Fibroblast of mammary gland (primary cell): ENCODE results near the gene MAPT.

Experiments used
- DNase-seq: peaks from one replicate; pipeline ENCODE4 v3.0.0-alpha.2; 2010; ENCODE audit warnings: low read depth
- H3K4me3 ChIP-seq: 2 replicates; pipeline ENCODE4 v1.5.1; 2011; ENCODE audit warnings: low read depth, mild to moderate bottlenecking, low read length, moderate library complexity; ENCODE audit not compliant: control insufficient read depth
- CTCF ChIP-seq: conservative IDR thresholded peaks from 2 replicates; pipeline ENCODE4 v1.5.1; 2011; ENCODE audit warnings: low read depth, low read length, inconsistent platforms; ENCODE audit not compliant: control insufficient read depth, insufficient read depth

Gene MAPT

GRCh38 chr17:45962221-45962972, 68.0 kb downstream of the MAPT start:
- no peak for DNase-seq
- no peak overlapping the region for H3K4me3 ChIP-seq
- TF ChIP-seq CTCF: no peak

GRCh38 chr17:45963283-45963682, 68.9 kb downstream of the MAPT start:
- no peak overlapping the region for H3K4me3 ChIP-seq
- no peak for DNase-seq
- TF ChIP-seq CTCF: no peak

- no peak for TF ChIP-seq CTCF
- no peak for DNase-seq
- no peak overlapping the region for H3K4me3 ChIP-seq
Observed at GRCh38 chr17:45963889-45964288, 69.5 kb downstream of the MAPT start.

- DNase-seq: no peak
- H3K4me3 ChIP-seq: no peak overlapping the region
- no peak for TF ChIP-seq CTCF
Observed at GRCh38 chr17:45964634-45965033, 70.3 kb downstream of the MAPT start.

- no peak for TF ChIP-seq CTCF
- H3K4me3 ChIP-seq: no peak overlapping the region
- DNase-seq: no peak
Observed at GRCh38 chr17:45965812-45966211, 71.5 kb downstream of the MAPT start.

- H3K4me3 ChIP-seq: no peak overlapping the region
- no peak for TF ChIP-seq CTCF
- no peak for DNase-seq
Observed at GRCh38 chr17:45966606-45967280, 72.4 kb downstream of the MAPT start.
